HG03039 (cell line): ENCODE measurements around the gene WDR41.

Experiments used
- ATAC-seq: cut with Tn5 transposase; IDR thresholded peaks from one replicate; pipeline ENCODE4 v1.9.1; 2021; ENCODE audit warnings: mild to moderate bottlenecking, moderate library complexity; ENCODE audit not compliant: unreplicated experiment

The WDR41 gene

DNA sequence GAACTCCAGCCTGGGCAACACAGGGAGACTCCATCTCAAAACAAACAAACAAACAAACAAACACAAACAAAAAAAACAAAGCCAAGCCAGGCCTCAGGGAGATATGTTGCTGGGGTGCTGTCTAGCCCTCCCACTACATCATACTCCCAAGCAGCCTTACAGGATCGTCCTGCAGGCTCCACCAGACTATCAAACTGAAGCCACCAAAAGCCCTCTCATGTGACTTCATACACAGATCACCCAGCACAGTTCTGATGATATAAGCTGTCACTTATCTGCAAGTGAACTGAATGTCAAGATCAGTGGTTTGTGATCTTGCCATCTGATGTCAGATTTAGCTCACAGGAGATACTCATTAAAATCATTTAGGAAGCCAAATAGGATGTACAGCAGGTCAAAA is 43.3 kb downstream of the WDR41 start:
- no peak for ATAC-seq

- no peak for ATAC-seq
Measured at GRCh38 chr5:77444356-77444755, 47.8 kb downstream of the WDR41 start.

- ATAC-seq, result no peak
Measured at GRCh38 chr5:77443670-77444069, 48.4 kb downstream of the WDR41 start.

DNA sequence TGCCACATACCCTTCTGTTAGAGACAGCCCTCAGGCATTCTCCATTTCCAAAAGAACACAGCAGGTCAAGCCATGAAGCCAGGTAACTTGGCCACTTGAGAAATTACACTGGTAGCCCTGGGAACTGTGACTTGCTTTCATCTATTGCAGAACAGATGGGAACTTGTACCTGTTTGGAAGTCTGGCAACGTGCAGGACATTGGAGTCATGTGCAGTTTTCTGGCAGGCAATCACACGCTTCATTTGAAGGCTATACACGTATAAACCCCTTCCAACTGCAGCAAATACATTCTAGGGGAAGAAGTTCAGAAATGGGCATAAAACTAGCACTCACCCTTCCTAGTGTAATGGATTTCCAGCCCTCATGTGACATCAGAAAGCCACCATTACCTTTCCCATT is 54.0 kb downstream of the WDR41 start:
- ATAC-seq, result no peak

DNA sequence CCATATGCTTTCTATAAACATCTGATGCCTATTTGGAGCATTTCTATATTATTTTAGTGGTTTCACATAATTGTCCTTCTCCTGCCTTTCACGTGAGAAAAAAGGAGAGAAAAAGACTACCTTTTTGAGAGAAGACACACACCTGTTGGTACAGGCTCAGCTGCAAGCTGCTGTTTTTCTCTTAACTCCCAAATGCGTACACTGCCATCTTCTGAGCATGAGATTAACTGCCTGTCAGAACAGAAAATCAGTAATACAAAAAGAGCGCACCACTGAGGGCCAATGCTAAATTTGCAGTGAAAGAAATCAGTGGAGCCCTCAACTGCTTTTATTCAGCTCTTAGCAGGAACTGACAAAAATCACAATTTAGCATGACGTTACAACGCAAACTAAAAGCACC is 54.9 kb downstream of the WDR41 start:
- no peak for ATAC-seq

- ATAC-seq, result no peak
Measured at GRCh38 chr5:77431719-77432118, 60.4 kb downstream of the WDR41 start.

DNA sequence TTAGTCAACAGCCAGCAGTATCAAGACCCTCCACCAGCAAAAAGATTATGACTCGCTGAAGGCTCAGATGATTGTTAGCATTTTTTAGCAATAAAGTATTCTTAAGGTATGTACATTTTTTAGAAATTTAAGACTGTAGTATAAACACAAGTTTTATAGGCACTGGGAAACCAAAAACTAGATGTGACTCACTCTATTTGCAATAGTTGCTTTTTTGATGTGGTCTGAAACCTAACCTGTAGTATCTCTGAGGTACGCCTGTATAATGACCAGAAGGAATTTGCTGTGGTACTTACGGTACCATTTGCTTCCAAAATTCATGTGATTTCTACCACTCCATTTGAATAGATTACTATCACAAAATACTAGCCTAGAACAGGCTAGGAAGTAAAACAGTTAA is 60.8 kb downstream of the WDR41 start:
- ATAC-seq, result no peak

DNA sequence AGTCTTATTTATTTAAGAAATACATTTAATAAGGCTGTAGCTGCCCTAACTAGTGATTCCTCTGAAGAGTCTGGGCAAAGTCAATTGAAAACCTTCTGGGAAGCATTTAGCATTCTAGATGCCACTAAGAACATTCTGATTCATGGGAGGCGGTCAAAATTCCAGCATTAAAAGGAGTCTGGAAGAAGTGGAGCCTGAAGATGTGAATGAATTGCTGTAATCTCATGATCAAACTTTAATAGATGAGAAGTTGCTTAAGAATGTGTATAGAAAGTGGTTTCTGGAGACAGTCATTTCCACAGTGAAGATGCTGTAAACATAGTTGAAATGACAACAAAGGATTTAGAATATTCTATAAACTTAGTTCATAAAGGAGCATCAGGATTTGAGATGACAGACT is 61.4 kb downstream of the WDR41 start:
- no peak for ATAC-seq

DNA sequence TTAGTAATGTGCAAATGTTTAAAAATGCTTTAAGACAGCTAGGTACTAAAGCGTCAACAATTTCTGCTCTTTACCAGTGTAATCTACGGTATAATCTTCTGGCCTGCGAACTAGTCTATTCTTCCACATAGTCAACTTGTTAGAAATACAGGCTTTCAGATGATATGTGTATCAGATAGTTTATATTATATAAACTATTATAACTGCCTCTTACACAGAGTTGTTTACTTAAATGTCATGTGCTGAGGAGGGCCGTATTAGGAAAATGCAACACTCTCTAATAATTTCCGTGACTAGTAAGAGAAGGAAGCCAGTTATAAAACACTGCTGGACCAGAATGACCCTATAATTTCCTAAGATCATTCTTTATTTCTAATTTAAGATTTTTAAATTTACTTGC is 63.6 kb downstream of the WDR41 start:
- ATAC-seq, result no peak

- ATAC-seq, result no peak
Measured at GRCh38 chr5:77427998-77428397, 64.1 kb downstream of the WDR41 start.

DNA sequence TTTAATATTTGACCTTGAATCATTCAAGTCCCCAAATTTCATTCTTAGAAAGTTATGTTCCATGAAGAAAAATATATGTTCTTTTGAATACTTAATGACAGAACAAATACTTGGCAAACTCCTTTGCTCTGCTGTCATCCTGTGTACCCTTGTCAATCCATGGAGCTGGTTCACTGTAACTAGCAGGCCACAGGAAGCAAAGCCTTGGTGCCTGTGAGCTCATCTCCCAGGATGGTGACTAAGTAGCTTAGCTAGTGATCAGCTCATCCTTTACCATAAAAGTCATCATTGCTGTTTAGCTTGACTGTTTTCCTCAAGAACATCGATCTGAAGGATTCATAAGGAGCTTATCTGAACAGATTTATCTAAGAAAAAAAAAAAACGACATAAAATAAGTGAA is 65.4 kb downstream of the WDR41 start:
- no peak for ATAC-seq

DNA sequence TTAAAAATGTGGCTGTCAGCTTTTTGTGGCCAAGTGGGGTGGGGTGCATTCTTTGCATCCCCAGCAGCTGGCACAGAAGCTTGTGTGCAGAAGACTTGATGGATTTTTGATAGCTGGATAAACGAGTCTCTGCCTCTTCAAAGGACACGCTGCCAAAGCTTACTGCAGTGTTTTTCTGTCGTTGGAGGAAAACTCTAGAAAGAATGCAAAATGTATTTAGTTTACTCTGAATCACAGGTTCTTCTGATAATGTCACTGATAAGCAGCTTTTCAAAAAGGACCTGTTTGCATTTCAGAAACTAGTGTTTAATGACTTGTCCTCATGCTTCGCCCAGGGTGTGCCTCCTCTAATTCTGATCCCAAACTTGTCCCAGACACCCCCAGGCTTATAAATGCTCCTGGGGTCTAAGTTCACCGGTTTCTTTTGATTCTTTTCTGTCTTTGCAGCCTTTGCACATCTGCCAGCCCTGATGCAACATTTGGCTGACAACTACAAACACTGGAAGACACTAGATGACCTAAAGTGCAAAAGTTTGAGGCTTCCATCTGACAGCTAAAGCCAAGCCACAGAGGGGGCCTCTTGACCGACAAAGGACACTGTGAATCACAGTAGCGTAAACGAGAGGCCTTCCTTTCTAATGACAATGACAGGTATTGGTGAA is 66.0 kb downstream of the WDR41 start:
- ATAC-seq, result no peak

GRCh38 chr5:77425420-77425819 is 66.7 kb downstream of the WDR41 start:
- no peak for ATAC-seq

- ATAC-seq, result no peak
Measured at GRCh38 chr5:77424921-77425320, 67.2 kb downstream of the WDR41 start.

- no peak for ATAC-seq
Measured at GRCh38 chr5:77423022-77423750, 68.9 kb downstream of the WDR41 start.

GRCh38 chr5:77420940-77421339 is 71.2 kb downstream of the WDR41 start:
- ATAC-seq, result no peak

DNA sequence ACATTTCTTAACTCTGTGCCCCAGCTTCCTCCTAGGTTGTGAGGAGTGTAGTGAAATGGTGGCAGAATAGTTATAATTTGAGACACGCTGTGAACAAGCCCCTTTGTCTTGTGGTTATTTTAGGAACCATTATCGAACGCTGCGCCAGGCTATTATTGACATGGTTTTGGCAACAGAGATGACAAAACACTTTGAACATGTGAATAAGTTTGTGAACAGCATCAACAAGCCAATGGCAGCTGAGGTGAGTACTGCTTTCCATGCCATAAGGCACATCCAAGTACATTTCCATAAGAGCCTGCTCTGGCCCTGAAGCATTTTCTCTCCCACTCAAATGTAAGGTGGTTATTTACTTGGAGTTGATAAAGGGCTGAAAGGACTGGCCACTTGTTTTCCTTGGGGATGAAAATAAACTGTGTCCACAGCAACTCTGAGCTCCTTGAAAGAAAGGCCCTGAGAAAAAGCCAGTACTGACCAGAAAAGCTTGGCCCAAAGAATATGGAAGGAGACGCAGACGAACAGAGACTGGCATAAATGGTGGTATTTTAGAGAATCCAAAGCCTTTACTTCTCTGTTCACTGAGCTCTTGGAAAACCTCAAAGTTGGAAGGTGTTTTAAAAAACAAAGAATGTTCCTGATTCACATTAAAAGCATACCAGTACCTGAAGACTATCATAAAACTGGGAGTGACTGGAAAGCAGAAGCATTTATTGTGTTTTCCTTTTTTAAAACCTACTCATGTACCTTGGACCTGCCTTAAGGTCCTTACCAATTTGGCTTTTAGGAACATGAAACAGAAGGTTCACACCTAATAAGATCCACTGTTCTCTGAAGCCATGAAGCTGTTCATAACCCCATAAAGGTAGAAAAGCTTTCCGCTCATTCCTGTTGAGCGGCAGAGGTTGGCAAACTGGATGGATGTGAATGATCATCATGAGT is 72.2 kb downstream of the WDR41 start:
- no peak for ATAC-seq

GRCh38 chr5:77418601-77419581 is 73.2 kb downstream of the WDR41 start:
- ATAC-seq, result no peak

DNA sequence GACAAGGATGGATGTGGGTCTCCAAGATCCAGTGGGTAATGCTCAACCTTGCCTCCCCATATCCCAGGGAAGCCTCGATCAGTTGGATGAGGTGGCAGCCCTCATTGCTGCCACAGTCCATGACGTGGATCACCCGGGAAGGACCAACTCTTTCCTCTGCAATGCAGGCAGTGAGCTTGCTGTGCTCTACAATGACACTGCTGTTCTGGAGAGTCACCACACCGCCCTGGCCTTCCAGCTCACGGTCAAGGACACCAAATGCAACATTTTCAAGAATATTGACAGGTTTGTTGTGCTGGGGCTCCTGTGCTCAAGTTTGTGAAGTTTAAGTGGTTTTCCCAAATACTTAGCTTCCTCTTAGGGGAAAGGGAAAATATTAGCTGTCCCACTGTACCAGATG is 74.0 kb downstream of the WDR41 start:
- ATAC-seq, result no peak

DNA sequence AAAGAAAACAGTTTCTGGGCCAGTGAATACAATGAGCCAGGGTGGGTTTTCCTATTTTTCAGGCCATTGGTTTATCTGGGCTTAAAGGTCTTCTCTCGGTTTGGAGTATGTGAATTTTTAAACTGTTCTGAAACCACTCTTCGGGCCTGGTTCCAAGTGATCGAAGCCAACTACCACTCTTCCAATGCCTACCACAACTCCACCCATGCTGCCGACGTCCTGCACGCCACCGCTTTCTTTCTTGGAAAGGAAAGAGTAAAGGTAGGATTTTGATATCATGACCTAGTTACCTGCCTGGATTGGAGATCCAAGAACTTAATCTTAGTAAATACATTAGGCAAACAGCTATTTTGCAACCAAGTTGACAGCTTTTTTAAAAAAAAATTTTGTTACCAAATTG is 79.1 kb downstream of the WDR41 start:
- ATAC-seq, result no peak
